Mammary epithelial cell (primary cell): Measurements from ENCODE around the gene CD53.

Experiments
- EZH2 ChIP-seq: IDR thresholded peaks from 2 replicates; pipeline ENCODE4 v1.6.1; 2012; ENCODE audit warnings: low read length, inconsistent platforms, borderline replicate concordance
- TF ChIP-seq, protein P1 (sequence below), 2 donors: IDR thresholded peaks in 1 of 2; conservative IDR thresholded peaks in 1 of 2; 2 replicates each; pipeline ENCODE4 v1.5.1; 2011 to 2012; ENCODE audit warnings: inconsistent platforms in 2 of 2, low read length in 2 of 2, mild to moderate bottlenecking in 2 of 2, control low read depth in 1 of 2, low read depth in 1 of 2; ENCODE audit not compliant: insufficient read depth in 1 of 2; ENCODE audit errors: extremely low read depth in 1 of 2

DNA sequence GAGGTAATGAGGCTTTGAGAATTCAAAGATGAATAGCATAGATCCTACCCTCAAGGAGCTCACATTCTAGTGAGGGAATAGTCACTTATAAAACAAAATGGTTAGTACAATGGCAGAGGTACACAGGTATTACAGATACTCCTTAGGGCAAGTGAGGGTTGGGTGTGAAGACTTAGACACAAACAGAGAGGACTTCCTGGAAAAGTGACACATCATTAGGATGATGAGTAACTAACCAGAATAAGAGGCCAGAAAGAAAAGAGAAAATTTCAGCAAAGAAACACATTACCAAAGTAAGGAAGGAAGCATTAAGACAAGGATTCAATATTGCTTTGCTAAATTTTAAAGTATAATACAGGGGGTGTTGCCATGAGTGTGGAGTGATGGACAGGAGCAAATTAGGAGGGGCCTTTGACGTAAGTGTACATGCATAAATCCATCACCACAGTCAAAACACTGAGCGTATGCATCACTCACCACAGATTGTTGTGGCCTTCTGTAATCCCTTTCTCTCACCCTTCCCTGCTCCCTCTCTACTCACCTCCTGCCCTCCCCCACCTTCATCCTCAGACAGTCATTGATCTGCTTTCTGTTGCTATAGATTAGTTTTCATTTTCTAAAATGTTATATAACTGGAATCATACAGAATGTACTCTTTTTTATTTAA lies 7.9 kb downstream of the CD53 start:
- TF ChIP-seq, protein P1, sequence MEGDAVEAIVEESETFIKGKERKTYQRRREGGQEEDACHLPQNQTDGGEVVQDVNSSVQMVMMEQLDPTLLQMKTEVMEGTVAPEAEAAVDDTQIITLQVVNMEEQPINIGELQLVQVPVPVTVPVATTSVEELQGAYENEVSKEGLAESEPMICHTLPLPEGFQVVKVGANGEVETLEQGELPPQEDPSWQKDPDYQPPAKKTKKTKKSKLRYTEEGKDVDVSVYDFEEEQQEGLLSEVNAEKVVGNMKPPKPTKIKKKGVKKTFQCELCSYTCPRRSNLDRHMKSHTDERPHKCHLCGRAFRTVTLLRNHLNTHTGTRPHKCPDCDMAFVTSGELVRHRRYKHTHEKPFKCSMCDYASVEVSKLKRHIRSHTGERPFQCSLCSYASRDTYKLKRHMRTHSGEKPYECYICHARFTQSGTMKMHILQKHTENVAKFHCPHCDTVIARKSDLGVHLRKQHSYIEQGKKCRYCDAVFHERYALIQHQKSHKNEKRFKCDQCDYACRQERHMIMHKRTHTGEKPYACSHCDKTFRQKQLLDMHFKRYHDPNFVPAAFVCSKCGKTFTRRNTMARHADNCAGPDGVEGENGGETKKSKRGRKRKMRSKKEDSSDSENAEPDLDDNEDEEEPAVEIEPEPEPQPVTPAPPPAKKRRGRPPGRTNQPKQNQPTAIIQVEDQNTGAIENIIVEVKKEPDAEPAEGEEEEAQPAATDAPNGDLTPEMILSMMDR (conservative IDR thresholded peaks at IDR 0.05 in 1 of 2, IDR thresholded peaks at IDR 0.05 in 1 of 2; ENCODE audit: extremely low read depth in 1 of 2, insufficient read depth in 1 of 2, low read depth in 1 of 2, low read length in 2 of 2): no peak
- no peak for TF ChIP-seq EZH2
